ENCODE data around the gene C11orf98. TPM values are rescaled to one million over a fixed set of nuclear protein-coding genes. Genes with fewer than 3 reads are reported as not detected.

The C11orf98 gene
- total and polyA plus RNA-seq, 2 of the 13 experiments (the other 11 are each of a cell fraction or from before 2014, with no cell fraction given) = 30.4 to 91.8 TPM

DNA sequence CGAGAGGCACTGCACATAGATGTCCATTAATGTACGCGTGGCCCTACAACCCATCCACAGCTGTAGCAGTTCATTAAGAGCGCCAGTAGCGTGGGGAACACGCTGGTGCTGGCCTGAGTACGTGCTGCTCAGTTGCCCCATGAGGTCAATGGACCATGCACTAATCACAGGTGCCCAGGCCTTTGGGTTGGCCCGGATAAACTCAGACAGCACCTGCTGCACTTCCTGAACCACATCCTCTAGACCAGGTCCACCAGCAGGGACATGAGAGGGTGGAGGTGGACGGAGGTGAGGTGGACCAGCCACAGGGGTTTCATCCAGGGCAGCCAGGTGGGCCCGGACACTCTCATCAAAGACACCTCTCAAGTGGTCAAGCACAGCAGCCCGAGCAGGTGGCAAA is 15.5 kb downstream of the C11orf98 start (continued):
- TF ChIP-seq, protein P1, sequence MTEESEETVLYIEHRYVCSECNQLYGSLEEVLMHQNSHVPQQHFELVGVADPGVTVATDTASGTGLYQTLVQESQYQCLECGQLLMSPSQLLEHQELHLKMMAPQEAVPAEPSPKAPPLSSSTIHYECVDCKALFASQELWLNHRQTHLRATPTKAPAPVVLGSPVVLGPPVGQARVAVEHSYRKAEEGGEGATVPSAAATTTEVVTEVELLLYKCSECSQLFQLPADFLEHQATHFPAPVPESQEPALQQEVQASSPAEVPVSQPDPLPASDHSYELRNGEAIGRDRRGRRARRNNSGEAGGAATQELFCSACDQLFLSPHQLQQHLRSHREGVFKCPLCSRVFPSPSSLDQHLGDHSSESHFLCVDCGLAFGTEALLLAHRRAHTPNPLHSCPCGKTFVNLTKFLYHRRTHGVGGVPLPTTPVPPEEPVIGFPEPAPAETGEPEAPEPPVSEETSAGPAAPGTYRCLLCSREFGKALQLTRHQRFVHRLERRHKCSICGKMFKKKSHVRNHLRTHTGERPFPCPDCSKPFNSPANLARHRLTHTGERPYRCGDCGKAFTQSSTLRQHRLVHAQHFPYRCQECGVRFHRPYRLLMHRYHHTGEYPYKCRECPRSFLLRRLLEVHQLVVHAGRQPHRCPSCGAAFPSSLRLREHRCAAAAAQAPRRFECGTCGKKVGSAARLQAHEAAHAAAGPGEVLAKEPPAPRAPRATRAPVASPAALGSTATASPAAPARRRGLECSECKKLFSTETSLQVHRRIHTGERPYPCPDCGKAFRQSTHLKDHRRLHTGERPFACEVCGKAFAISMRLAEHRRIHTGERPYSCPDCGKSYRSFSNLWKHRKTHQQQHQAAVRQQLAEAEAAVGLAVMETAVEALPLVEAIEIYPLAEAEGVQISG (CRISPR knock-in tag; IDR thresholded peaks at IDR 0.05) = no peak
- no peak for TF ChIP-seq SIN3B (IDR thresholded peaks at IDR 0.05; ENCODE audit: low read length)

GRCh38 chr11:62648967-62649364 is 16.0 kb downstream of the C11orf98 start:
- Histone ChIP-seq H2AFZ (ENCODE audit: low read length) (no peak overlapping the region), H3K9ac (ENCODE audit: insufficient read depth, low read depth, low read length) (no peak overlapping the region), H3K27ac (ENCODE audit: extremely low read length, insufficient read depth, low read length) (no peak overlapping the region), H3K4me2 (ENCODE audit: low read depth, low read length) (no peak overlapping the region), H3K36me3 (replicated peaks in 1 of 2; ENCODE audit: control insufficient read depth in 1 of 2, insufficient read depth in 2 of 2, low read length in 2 of 2) (peaks cover 4 to 20% of the 10 kb centered on the region in 2 experiments; a peak in 3 of 5 replicates), H3K27me3 (ENCODE audit: control insufficient read depth in 1 of 2, insufficient read depth in 2 of 2, low read length in 2 of 2) (no peaks in the 10 kb centered on the region), H3K4me3 (replicated peaks in 1 of 3; ENCODE audit: insufficient read depth in 1 of 3, low read depth in 2 of 3, low read length in 3 of 3) (no peak overlapping the region), H3K4me1 (ENCODE audit: insufficient read depth, low read length) (peaks cover 43% of the 10 kb centered on the region), H3K9me3 (ENCODE audit: low read length) (no peaks in the 10 kb centered on the region), H3K79me2 (ENCODE audit: insufficient read depth, low read length) (peaks cover 43% of the 10 kb centered on the region), H4K20me1 (ENCODE audit: insufficient read depth, low read length) (peaks cover 8% of the 10 kb centered on the region)
- DNase-seq (ENCODE audit: low spot score) (no peak), FAIRE-seq (no peak), ATAC-seq (no peak)
- POLR2A ChIA-PET = interaction anchor here (0.9 to 5.0 kb wide), 7 partner anchors 16 to 224 kb away, joined by 3 to 53 read pairs (median 4); partner anchors contain the start of genes B3GAT3, C11orf98, CSKMT and EEF1G
- no peak for TF ChIP-seq ZNF740 (CRISPR knock-in tag; IDR thresholded peaks at IDR 0.05)
- no peak for TF ChIP-seq ZNF563 (CRISPR knock-in tag; IDR thresholded peaks at IDR 0.05)
- 0 out of 2 replicates have a peak, but pooled peaks have one; percentile 21 for TF ChIP-seq ZC3H13 (CRISPR knock-in tag; IDR thresholded peaks at IDR 0.05)
- TF ChIP-seq AGO2 (optimal IDR thresholded peaks at IDR 0.05; ENCODE audit: low read depth, low read length) = peak; percentile 3
- 93% methylated on average over 8 of the region's 11 CpGs for WGBS (ENCODE audit: low lambda C conversion rate)
- intact Hi-C loops (cut with micrococcal nuclease; ENCODE audit: unreplicated experiment) = no loop called here
- BruUV-seq (replicated peaks) = no TSS peak
- CTCF ChIA-PET (ENCODE audit: low intra/inter-chr PET ratio, low total read pairs) = no interaction called here
- in situ Hi-C loops (cut with HindIII; ENCODE audit: extremely low pct_ligation_motif_present, low pct_unique_long_range_greater_than_20kb) = no loop called here

Data from HepG2 (cell line).